Heart left ventricle (tissue), 13 donors: ENCODE data around the gene PPP1R3D.

ENCODE experiments used
- POLR2A ChIP-seq, 2 donors: fragments of 450-650 bp; IDR thresholded peaks; one replicate each; pipeline ENCODE4 v1.6.1; 2017; ENCODE audit warnings: antibody characterized with exemption in 2 of 2, mild to moderate bottlenecking in 2 of 2, moderate library complexity in 2 of 2
- TF ChIP-seq, protein P1 (sequence below), 12 donors: fragments of 200-600 bp; sonication (generic) in 4 of 12; IDR thresholded peaks; one replicate each; pipeline versions ENCODE4 v1.5.0 to v1.8.0; 2018 to 2022; ENCODE audit warnings: antibody characterized with exemption in 12 of 12, mild to moderate bottlenecking in 5 of 12
- donor health status: ischemic (EF 13 %, LVEDD 7.1; RV severe dilation, severe dysfunction).
- donor health status: DM: no; HTN: yes; CAD: no.
- donor health status: DM: no; HTN: no; CAD: no.
- donor health status: ischemic (EF 25% LVEDD 6.9; RV normal size, moderate dysfunction).
- donor health status: ischemic (EF 25% LVEDD 5.7; RV mildly dilated, moderate dysfunction).
- donor health status: ischemic (EF 35%, LVEDD 5.7; RV mildly dilated, moderate dysfunction).
- donor health status: nonischemic (EF 11% LVEDD 7.7; RV severe dilation, severe dysfunction).
- donor health status: DM: yes; HTN: yes; CAD: no.
- donor health status: PGD.
- donor health status: ischemic (EF 29% LVEDD 5.4; RV normal size, mild dysfunction).
- donor health status: nonischemic (EF 23%, LVEDD 6.1; RV moderate dilation, normal function).

DNA sequence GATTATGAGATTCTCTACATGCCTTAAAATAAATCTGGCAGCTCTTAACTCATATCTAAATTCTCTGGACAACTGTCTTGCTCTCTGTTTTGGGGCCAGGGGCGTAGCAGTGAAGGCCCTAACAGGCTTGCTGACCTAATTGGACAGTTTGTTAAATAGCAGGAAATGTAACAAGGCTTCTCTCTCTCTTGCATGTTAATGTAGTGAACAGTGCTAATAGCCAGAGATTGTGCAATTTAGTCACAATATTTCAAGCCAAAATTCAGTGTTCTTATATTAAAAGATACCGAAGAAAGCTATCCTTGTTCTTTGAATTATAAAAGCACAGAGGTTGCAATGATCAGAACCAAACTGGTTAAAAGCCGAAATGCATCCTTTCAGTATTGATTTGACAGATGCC is 3.0 kb downstream of the PPP1R3D start:
- TF ChIP-seq, protein P1, sequence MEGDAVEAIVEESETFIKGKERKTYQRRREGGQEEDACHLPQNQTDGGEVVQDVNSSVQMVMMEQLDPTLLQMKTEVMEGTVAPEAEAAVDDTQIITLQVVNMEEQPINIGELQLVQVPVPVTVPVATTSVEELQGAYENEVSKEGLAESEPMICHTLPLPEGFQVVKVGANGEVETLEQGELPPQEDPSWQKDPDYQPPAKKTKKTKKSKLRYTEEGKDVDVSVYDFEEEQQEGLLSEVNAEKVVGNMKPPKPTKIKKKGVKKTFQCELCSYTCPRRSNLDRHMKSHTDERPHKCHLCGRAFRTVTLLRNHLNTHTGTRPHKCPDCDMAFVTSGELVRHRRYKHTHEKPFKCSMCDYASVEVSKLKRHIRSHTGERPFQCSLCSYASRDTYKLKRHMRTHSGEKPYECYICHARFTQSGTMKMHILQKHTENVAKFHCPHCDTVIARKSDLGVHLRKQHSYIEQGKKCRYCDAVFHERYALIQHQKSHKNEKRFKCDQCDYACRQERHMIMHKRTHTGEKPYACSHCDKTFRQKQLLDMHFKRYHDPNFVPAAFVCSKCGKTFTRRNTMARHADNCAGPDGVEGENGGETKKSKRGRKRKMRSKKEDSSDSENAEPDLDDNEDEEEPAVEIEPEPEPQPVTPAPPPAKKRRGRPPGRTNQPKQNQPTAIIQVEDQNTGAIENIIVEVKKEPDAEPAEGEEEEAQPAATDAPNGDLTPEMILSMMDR (IDR thresholded peaks at IDR 0.05), result no peak
- TF ChIP-seq POLR2A (IDR thresholded peaks at IDR 0.05), result no peak
